NCI-H2227 (cell line): ENCODE data around the gene PSMD5.
A peak's percentile ranks its signal among the peaks of the same experiment; 100 is the strongest.

Experiments
- DNase-seq: peaks from one replicate; lab custom pipeline; 2025; ENCODE audit not compliant: unreplicated experiment; lab: John Stamatoyannopoulos, UW

The PSMD5 gene

DNA sequence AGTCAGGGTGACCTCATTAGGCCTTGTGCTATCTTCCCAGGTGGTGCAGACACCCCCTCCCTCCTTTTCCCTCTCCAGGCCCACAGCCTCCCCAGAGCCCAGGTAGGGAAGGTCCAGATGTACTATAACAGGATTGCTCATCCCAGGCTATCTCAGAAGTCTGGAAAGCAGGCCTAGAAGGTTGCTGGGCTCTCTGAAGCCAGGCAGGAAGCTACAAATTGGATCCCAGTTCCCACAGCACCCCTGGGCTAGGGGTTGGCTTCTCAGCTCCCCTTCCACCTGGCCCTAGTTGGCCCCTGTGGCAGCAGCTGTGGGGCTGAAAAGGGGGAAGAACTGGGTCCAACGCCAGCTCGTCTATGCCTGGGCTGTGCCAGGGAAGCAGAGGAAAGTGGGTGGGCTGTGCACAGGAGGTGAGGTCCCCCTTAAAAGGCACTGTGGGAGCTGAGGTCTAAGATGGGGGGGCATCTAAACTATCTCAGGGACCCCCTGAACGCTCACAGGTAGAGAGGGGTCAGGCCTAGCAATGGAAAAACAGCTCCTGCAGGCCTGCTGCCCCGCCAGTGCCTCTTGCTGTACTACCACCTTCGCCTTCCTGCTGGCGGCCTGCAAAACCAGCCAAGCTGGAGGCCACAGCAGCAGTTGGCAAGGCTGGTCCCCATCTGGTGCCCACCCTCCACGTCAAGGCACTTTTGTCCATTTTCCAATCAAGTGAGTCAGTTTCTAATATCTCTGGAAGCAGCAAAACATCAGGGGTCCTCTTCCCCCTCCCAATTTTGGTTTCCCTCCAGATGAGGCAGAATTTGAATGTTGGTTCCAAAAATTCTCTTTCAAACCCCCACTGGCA lies 13.3 kb upstream of the PSMD5 start:
- DNase-seq: no peak

- DNase-seq: no peak
Measured at GRCh38 chr9:120854596-120855327, 12.0 kb upstream of the PSMD5 start.

- DNase-seq: no peak
Measured at GRCh38 chr9:120853198-120853597, 10.5 kb upstream of the PSMD5 start.

DNA sequence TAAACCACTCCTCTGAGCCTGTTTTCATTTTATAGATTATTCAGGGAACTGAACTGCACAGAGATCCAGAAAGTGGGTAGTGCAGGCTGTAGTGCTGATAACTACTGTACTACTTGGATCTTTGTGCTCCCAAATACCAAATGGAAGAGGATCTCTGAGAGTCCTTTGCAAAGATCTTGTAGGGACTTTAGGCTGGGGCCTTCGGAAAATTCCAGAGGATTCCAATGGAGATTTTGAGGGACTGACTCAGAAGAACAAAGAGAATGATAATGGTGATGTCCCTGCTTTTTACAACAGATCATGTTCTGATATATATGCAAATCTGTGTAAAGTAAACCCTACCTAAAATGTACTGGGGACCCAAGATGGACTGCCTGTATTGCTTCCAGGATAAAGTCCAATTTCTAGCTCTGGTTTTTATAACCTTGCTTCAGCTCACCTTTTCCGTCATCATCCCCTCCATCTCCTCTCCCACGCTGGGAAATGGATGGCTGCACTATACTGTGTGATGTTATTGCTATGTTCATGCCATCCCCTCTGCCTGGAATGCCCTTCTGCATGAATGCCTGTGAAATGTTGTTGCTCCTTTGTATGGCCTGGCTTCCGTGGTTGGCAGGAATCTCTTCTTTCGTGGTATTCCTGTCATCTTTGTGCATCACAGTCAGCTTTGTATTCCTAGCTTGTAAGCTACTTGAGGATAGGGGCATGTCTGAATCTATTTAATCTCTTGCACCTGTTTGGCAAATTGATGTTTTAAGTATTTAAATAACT lies 9.7 kb upstream of the PSMD5 start:
- no peak for DNase-seq

GRCh38 chr9:120851449-120851848 lies 8.7 kb upstream of the PSMD5 start:
- DNase-seq: no peak

GRCh38 chr9:120850315-120850714 lies 7.6 kb upstream of the PSMD5 start:
- no peak for DNase-seq

DNA sequence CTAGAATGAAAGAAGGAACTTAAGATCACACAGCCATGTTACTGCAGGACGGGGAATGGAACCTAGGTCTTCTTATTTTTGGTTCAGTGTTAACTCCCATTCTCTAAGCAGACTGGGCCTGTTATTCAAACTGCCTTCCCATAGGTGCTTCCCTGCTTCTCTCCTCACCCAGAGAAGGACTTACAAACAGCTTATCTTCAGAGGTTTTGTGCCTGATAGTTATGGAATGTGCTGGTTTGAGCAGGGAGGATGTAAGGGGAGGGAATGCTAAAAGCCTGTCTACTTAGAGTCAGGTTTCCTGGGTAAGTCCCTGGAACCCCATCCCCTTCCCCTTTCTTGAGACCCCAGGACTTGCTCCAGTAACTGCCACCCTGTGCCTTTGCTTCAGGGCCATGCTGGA lies 4.2 kb upstream of the PSMD5 start:
- no peak for DNase-seq

DNA sequence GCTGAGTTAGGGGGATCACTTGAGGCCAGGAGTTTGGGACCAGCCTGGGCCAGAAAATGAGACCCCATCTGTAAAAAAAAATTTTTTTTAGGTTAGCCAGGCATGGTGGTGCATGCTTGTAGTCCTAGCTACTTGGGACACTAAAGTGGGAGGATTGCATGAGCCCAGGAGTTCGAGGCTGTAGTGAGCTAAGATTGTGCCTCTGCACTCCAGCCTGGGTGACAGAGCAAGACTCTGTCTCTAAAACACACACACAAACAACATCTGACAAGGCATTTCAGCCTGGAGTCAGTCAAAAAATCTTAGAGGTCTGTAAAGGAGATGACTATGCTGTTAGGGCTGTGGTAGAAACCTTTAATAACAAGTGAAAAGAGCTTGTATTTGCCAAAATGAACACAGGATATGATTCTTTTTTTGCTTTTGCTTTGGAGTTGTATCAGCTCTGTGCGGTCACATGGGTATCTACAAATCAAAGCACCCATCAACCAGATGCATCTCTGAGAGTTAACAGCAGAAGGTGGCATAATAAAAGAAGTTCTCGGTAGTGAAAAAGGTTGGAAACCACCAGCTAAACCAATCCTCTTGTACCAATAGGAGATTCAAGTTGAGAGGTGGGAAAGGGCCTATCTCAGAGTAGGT lies 3.6 kb upstream of the PSMD5 start:
- no peak for DNase-seq

GRCh38 chr9:120845255-120845654 lies 2.5 kb upstream of the PSMD5 start:
- no peak for DNase-seq

- DNase-seq: peak; percentile 4
Measured at GRCh38 chr9:120841930-120842684, 615 bp downstream of the PSMD5 start.

DNA sequence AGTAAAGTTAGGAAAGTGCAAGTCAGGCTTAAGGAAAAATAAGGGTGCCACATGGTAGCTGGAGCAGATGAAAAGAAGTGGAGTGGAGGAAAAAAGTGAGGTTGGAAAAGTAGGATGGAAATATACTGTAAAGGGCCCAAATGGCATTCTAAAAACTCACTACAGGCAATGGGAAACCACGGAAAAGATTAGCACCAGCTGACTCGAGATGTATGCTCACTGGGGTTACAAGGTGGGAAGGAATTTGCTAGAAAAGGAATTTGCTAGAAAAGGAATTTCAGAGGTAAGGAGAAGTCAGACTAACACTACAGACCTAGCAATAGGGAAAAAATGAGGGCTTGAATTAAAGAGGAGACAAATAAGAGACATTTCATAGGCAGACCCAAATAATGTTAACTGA lies 3.6 kb downstream of the PSMD5 start:
- no peak for DNase-seq

DNA sequence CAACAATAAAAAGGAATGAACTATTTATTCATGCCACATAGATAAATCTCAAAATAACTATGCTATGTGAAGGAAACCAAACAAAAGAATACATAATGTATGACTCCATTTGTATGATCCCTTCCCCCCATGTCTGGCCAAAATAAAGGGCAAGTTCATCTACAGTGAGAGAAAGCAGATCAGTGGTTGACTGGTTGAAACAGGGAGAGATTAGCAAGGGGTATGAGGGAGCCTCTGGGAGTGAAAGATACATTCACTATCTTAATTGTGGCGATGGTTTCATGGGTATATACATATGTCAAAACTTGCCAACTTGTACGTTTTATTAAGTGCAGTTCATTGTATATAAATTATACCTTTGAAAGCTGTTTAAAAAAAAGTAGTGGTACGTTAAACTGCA lies 4.8 kb downstream of the PSMD5 start:
- DNase-seq: no peak

GRCh38 chr9:120833325-120833724 lies 9.4 kb downstream of the PSMD5 start:
- DNase-seq: no peak

- no peak for DNase-seq
Measured at GRCh38 chr9:120832807-120833206, 9.9 kb downstream of the PSMD5 start.

GRCh38 chr9:120830865-120831264 lies 11.9 kb downstream of the PSMD5 start:
- DNase-seq: no peak

GRCh38 chr9:120830151-120830550 lies 12.6 kb downstream of the PSMD5 start:
- no peak for DNase-seq

- DNase-seq: no peak
Measured at GRCh38 chr9:120829650-120830049, 13.1 kb downstream of the PSMD5 start.

DNA sequence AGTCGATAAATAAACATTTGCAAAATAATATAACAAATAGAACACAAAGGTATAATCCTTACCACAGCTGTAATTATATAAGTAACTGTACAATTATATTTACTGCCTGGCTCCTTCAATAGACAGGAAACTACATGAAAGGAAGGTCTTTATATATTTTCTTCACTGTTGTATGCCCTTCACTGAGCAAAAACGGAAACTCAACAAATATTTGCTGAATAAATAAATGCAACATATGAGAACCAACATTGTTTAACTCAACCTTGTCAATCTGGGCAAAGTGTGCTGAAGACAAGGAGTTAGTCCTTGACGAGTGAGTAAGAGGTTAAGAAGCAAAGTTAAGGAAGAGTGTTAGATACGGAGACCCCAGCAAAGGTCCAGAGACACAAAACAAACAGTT lies 22.6 kb downstream of the PSMD5 start:
- DNase-seq: no peak

DNA sequence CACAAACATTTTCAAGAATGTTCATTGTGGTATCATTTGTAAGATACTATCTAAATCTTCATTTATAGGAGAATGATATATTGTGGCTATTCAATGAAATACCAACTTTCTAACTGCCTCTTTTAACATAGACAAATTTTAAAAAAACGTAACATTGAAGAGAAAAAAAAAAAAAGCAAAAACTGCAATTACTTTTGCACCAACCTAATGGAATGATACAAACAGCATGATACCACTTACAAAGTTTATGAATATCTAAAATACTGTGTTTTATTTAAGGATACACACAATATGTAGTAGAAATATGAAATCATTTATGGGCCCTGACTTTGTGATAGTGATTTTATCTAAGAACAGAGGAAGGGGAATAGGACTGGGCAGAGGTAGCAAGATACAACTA lies 24.1 kb downstream of the PSMD5 start:
- DNase-seq: no peak

- no peak for DNase-seq
Measured at GRCh38 chr9:120815075-120815474, 27.6 kb downstream of the PSMD5 start.

DNA sequence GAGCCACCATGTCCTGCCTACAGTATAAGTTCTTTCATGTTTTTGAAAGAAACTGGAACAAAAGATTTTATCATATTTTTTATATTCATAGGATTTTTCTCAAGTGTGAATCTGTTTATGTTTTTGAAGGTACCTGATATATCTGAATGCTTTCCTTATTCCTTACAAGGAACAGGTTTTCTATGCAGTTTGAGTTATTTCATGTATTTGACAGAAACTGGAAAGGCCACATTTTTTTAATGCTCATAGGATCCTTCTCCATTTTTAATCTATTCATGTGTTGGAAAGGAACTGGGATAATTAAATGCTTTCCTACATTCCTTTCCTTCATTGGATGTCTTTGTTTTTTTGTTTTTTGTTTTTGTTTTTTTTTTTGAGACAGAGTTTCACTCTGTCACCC lies 33.8 kb downstream of the PSMD5 start:
- no peak for DNase-seq
